ENCODE data around the gene RNF144A.
A peak's percentile ranks its signal among the peaks of the same experiment; 100 is the strongest.

The RNF144A gene

DNA sequence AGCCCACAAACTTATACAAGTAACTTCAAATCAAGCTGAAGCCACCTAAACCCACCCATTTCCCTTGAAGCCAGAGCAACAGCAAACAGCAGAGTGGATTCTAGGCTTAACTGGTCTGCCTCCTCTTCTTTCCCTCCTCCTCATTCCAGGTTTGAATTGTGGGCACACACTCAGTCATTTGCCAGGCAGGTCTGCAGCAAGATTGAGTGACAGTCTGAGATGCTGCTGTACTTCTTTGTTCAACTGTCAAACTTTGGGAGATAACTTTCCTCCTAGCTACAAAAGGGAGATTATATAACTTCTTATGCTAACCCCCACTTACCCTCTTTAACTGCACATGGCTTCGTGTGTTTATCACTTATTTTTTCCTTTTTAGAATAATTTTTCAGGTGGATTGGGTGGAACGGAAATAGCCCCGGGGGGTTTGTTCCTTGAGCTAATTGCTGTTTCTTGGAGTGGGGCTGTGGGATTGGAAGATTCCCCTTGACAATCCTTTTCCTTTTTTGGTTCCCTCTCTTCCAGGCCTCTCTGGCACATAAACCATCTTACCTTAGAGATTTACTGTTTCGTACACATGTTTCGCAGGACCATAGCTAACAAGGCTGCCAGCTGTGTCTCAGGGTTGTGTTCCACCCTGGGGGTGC lies 55.0 kb downstream of the RNF144A start:
- peaks cover 2% of the 10 kb centered on the region for H3K4me1 ChIP-seq (ENCODE audit: control insufficient read depth, insufficient read depth, low read length)
- H3K27ac ChIP-seq (ENCODE audit: low read depth, low read length): no peak overlapping the region
- H3K4me3 ChIP-seq (ENCODE audit: low read length): no peak overlapping the region
- no peaks in the 10 kb centered on the region for H3K27me3 ChIP-seq (ENCODE audit: control insufficient read depth, insufficient read depth, low read length)
- H3K36me3 ChIP-seq (ENCODE audit: control insufficient read depth, insufficient read depth, low read length): no peaks in the 10 kb centered on the region
- no peak overlapping the region for H3K9ac ChIP-seq (ENCODE audit: low read length)

GRCh38 chr2:6973895-6974545 lies 56.8 kb downstream of the RNF144A start:
- H3K27me3 ChIP-seq (ENCODE audit: control insufficient read depth, insufficient read depth, low read length): no peaks in the 10 kb centered on the region
- H3K4me3 ChIP-seq (ENCODE audit: low read length): no peak overlapping the region
- H3K4me1 ChIP-seq (ENCODE audit: control insufficient read depth, insufficient read depth, low read length): peaks cover 10% of the 10 kb centered on the region
- H3K27ac ChIP-seq (ENCODE audit: low read depth, low read length): no peak overlapping the region
- no peaks in the 10 kb centered on the region for H3K36me3 ChIP-seq (ENCODE audit: control insufficient read depth, insufficient read depth, low read length)
- no peak overlapping the region for H3K9ac ChIP-seq (ENCODE audit: low read length)

- Histone ChIP-seq H3K4me1 (ENCODE audit: control insufficient read depth, insufficient read depth, low read length) (peaks cover 10% of the 10 kb centered on the region), H3K36me3 (ENCODE audit: control insufficient read depth, insufficient read depth, low read length) (no peaks in the 10 kb centered on the region), H3K4me3 (ENCODE audit: low read length) (no peak overlapping the region), H3K9ac (ENCODE audit: low read length) (no peak overlapping the region), H3K27me3 (ENCODE audit: control insufficient read depth, insufficient read depth, low read length) (no peaks in the 10 kb centered on the region), H3K27ac (ENCODE audit: low read depth, low read length) (no peak overlapping the region)
These were observed 58.8 kb downstream of the RNF144A start for GRCh38 chr2:6975988-6976387.

DNA sequence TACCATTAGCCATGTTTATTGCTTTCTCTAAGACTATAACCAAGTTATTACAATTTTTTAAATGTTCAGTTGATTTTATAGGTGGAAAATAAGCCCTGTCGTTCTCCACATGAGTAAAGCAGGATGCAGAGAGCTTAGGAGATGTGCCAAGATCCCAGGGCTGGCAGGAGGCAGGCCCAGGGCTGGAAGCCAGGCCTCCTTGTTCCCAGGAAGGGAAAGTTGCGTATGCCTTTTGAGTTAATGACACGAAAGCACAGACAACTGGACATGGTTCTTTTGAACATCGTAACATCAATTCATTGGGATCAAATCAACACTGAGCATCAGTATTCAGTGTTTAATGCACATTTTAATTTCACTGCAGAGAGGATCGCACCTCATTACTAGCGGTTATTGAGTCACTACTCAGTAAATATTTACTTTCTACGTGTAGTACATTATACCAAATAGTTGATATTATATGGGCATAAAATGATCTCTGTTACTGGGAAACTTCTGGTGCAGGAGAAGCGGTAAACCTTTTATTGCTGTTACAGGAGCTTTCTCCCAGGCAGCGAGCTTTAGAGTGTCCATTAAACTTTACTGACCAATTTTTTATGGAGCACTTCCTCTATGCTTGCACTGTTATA lies 60.0 kb downstream of the RNF144A start:
- no peaks in the 10 kb centered on the region for H3K27me3 ChIP-seq (ENCODE audit: control insufficient read depth, insufficient read depth, low read length)
- H3K27ac ChIP-seq (ENCODE audit: low read depth, low read length): peak overlapping the region; percentile 78
- H3K36me3 ChIP-seq (ENCODE audit: control insufficient read depth, insufficient read depth, low read length): no peaks in the 10 kb centered on the region
- H3K4me3 ChIP-seq (ENCODE audit: low read length): no peak overlapping the region
- peaks cover 10% of the 10 kb centered on the region for H3K4me1 ChIP-seq (ENCODE audit: control insufficient read depth, insufficient read depth, low read length)
- no peak overlapping the region for H3K9ac ChIP-seq (ENCODE audit: low read length)

GRCh38 chr2:6977786-6978185 lies 60.6 kb downstream of the RNF144A start:
- H3K4me3 ChIP-seq (ENCODE audit: low read length): peak overlapping the region; percentile 6
- no peaks in the 10 kb centered on the region for H3K36me3 ChIP-seq (ENCODE audit: control insufficient read depth, insufficient read depth, low read length)
- H3K27ac ChIP-seq (ENCODE audit: low read depth, low read length): peak overlapping the region; percentile 78
- H3K9ac ChIP-seq (ENCODE audit: low read length): no peak overlapping the region
- peaks cover 10% of the 10 kb centered on the region for H3K4me1 ChIP-seq (ENCODE audit: control insufficient read depth, insufficient read depth, low read length)
- no peaks in the 10 kb centered on the region for H3K27me3 ChIP-seq (ENCODE audit: control insufficient read depth, insufficient read depth, low read length)

GRCh38 chr2:6978991-6979390 lies 61.8 kb downstream of the RNF144A start:
- Histone ChIP-seq H3K4me1 (ENCODE audit: control insufficient read depth, insufficient read depth, low read length) (peaks cover 16% of the 10 kb centered on the region), H3K4me3 (ENCODE audit: low read length) (no peak overlapping the region), H3K27me3 (ENCODE audit: control insufficient read depth, insufficient read depth, low read length) (no peaks in the 10 kb centered on the region), H3K27ac (ENCODE audit: low read depth, low read length) (no peak overlapping the region), H3K9ac (ENCODE audit: low read length) (no peak overlapping the region), H3K36me3 (ENCODE audit: control insufficient read depth, insufficient read depth, low read length) (no peaks in the 10 kb centered on the region)

DNA sequence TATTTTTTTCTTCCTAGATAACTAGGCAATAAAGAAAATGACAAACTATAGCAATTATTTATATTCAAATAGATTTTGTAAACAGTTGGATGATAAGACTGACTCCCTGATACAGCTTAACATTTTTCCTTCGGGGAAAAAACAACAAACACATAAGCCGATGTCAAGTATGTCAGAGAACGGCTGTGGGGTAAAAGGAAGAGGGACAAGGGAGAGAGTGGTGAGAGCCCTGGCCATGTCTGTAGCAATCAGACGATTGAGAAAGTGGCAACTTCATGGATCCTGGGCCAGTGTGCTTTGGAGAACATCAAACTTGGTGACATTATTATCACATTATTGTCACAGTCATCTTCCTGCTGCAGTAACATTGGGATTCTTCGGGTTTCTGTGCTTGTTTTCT lies 65.2 kb downstream of the RNF144A start:
- H3K4me3 ChIP-seq (ENCODE audit: low read length): no peak overlapping the region
- H3K27me3 ChIP-seq (ENCODE audit: control insufficient read depth, insufficient read depth, low read length): no peaks in the 10 kb centered on the region
- H3K36me3 ChIP-seq (ENCODE audit: control insufficient read depth, insufficient read depth, low read length): no peaks in the 10 kb centered on the region
- H3K9ac ChIP-seq (ENCODE audit: low read length): no peak overlapping the region
- H3K4me1 ChIP-seq (ENCODE audit: control insufficient read depth, insufficient read depth, low read length): peaks cover 12% of the 10 kb centered on the region
- H3K27ac ChIP-seq (ENCODE audit: low read depth, low read length): no peak overlapping the region

GRCh38 chr2:6982934-6983589 lies 65.8 kb downstream of the RNF144A start:
- Histone ChIP-seq H3K27me3 (ENCODE audit: control insufficient read depth, insufficient read depth, low read length) (no peaks in the 10 kb centered on the region), H3K4me3 (ENCODE audit: low read length) (no peak overlapping the region), H3K27ac (ENCODE audit: low read depth, low read length) (no peak overlapping the region), H3K4me1 (ENCODE audit: control insufficient read depth, insufficient read depth, low read length) (peaks cover 6% of the 10 kb centered on the region), H3K36me3 (ENCODE audit: control insufficient read depth, insufficient read depth, low read length) (no peaks in the 10 kb centered on the region), H3K9ac (ENCODE audit: low read length) (no peak overlapping the region)

- no peak overlapping the region for H3K9ac ChIP-seq (ENCODE audit: low read length)
- no peak overlapping the region for H3K27ac ChIP-seq (ENCODE audit: low read depth, low read length)
- peaks cover 6% of the 10 kb centered on the region for H3K4me1 ChIP-seq (ENCODE audit: control insufficient read depth, insufficient read depth, low read length)
- no peaks in the 10 kb centered on the region for H3K36me3 ChIP-seq (ENCODE audit: control insufficient read depth, insufficient read depth, low read length)
- no peak overlapping the region for H3K4me3 ChIP-seq (ENCODE audit: low read length)
- no peaks in the 10 kb centered on the region for H3K27me3 ChIP-seq (ENCODE audit: control insufficient read depth, insufficient read depth, low read length)
These were observed 69.2 kb downstream of the RNF144A start for GRCh38 chr2:6986301-6986911.

DNA sequence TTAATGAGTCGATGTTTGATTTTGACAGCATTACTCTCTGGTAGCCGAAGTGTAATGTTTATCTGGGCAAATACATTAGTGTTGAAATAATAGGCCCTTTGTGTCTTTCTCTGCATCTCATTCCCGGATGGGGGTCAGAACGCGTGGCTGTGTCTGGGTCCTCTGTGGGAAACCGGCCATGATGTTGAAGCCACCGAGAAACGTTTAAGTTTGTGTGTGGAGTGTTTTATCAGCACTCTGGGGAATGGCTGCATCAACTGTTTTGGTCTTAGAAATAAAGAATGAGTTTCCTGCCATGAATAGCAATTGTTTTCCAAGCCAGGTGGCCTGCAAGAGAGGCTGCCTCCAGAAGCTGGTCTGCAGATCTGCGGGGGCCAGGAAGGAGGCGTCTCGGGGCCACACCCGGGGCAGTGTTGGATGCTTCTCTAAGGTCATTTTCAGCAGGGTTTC lies 69.7 kb downstream of the RNF144A start:
- Histone ChIP-seq H3K27ac (ENCODE audit: low read depth, low read length) (no peak overlapping the region), H3K4me1 (ENCODE audit: control insufficient read depth, insufficient read depth, low read length) (peaks cover 6% of the 10 kb centered on the region), H3K36me3 (ENCODE audit: control insufficient read depth, insufficient read depth, low read length) (no peaks in the 10 kb centered on the region), H3K9ac (ENCODE audit: low read length) (no peak overlapping the region), H3K4me3 (ENCODE audit: low read length) (no peak overlapping the region), H3K27me3 (ENCODE audit: control insufficient read depth, insufficient read depth, low read length) (no peaks in the 10 kb centered on the region)

DNA sequence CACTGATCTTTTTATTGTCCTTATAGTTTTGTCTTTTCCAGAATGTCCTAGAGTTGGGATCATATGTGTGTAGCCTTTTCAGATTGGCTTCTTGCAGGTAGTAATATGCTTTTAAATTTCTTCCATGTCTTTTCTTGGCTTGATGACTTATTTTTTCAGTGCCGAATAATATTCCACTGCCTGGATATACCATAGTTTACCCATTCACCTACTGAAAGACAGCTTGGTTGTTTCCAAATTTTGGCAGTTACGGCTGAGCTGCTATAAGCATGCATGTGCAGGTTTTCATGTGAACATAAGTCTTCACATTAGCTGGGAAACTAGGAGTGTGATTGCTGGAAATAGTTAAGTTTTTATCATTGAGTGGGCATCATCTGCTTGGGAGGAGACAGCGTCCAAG lies 73.7 kb downstream of the RNF144A start:
- H3K4me1 ChIP-seq (ENCODE audit: control insufficient read depth, insufficient read depth, low read length): no peaks in the 10 kb centered on the region
- H3K36me3 ChIP-seq (ENCODE audit: control insufficient read depth, insufficient read depth, low read length): no peaks in the 10 kb centered on the region
- no peak overlapping the region for H3K9ac ChIP-seq (ENCODE audit: low read length)
- no peak overlapping the region for H3K4me3 ChIP-seq (ENCODE audit: low read length)
- H3K27me3 ChIP-seq (ENCODE audit: control insufficient read depth, insufficient read depth, low read length): no peaks in the 10 kb centered on the region
- H3K27ac ChIP-seq (ENCODE audit: low read depth, low read length): no peak overlapping the region

DNA sequence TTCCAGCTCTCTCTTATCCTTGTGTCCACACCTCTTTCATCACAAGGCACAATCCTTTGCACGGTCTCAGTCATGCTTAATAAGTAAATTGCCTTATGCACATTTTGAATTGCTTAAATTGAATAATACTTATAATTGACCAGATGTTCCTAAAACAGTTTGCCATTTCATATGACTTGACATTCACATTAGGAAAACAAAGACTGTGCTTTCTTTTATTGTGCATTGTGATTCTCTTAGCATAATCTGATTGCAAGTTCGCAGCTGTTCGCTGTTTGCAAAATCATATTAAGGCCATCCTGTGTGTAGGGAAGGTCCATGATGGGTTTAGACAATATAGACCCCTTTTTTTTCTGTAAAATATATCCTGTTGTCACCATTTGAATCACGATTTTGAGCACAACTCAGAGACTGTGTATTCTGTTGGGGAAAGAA lies 75.6 kb downstream of the RNF144A start:
- H3K27me3 ChIP-seq (ENCODE audit: control insufficient read depth, insufficient read depth, low read length): no peaks in the 10 kb centered on the region
- H3K27ac ChIP-seq (ENCODE audit: low read depth, low read length): no peak overlapping the region
- H3K4me3 ChIP-seq (ENCODE audit: low read length): no peak overlapping the region
- no peaks in the 10 kb centered on the region for H3K4me1 ChIP-seq (ENCODE audit: control insufficient read depth, insufficient read depth, low read length)
- no peaks in the 10 kb centered on the region for H3K36me3 ChIP-seq (ENCODE audit: control insufficient read depth, insufficient read depth, low read length)
- H3K9ac ChIP-seq (ENCODE audit: low read length): no peak overlapping the region

All from rectal smooth muscle tissue (tissue), 1 donor.